ENCODE data around the gene TMCC1.

- TF ChIP-seq POLR2A (IDR thresholded peaks at IDR 0.05) (no peak), CTCF (IDR thresholded peaks at IDR 0.05) (no peak)
These were observed 4.7 kb downstream of the TMCC1 start for GRCh38 chr3:129888771-129889170.

Data from thyroid gland (tissue), 4 donors.